GM18951 (cell line): ENCODE measurements around the gene FAM151B.
"Not testable (repeated sequence)": the region's sequence is repeated elsewhere in the genome, so short reads cannot be mapped to it uniquely, and the experiment has no call there.

Source experiments
- POLR2A ChIP-seq: IDR thresholded peaks from 4 replicates; pipeline ENCODE4 v1.6.1; 2011; ENCODE audit warnings: mild to moderate bottlenecking; ENCODE audit not compliant: insufficient read length, insufficient read depth; ENCODE audit errors: extremely low read depth
- in situ Hi-C: fragments of 300-500 bp; cut with MboI; formaldehyde crosslinking; loops from one replicate; pipeline ENCODE4 v1.12.0; 2022; ENCODE audit warnings: low sequenced_read_pairs, mixed read lengths, inconsistent platforms; ENCODE audit not compliant: unreplicated experiment

Gene FAM151B, protein sequence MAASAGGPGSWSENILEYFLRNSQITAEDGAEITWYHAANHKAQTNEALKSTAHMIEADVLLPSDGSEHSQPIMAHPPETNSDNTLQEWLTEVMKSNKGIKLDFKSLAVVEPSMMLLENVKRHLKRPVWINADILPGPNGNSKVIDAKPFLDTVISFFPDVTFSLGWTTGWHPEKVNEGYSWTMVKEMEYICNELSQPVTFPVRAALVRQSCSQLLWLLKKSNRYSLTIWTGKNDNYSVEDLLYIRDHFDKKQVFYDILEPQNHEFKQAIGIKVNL

DNA sequence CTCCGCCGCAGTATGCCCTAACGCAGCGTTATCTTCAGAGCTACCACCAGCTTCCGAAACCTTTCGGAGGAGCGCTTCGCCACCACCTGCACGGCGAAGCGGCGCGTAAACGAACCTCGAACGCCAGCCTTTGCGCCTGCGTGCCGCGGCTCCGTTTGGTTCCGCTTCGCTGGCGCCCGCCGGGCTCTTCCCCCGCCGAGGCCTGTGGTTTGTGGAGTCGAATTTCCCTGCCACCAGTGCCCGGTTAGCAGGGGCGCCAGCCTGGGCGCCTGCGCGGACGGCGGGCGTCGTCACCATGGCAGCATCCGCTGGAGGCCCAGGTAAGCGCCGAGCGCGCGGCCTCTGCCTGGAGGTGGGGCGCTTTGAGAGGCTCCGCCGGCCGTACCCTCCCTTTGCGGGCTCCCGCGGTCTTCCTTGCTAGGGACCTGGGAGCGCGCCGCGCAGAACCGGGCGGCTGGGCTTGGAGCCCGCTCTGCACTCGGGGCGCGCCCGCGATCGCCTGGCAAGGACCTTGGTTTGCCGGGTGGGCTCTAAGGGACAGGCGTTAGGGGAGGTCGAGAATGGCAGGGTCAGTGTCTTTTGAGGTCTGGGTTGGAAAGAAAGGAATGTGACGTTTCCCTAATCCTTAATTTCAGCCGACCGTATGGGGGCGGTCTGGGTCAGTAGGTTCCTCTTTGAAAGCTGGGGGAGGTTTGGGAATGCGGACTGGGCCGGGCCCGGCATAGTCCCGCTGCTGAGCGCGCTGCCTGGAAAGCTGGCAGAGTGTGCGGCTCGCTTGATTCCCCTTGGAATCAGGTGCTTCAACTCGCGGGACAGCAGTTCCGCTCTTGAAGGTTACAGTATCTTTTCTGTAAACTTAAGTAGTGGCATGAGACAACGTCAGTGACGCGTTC, at the start of gene FAM151B:
FAM151B (plus strand) TSS at position 272 of the 893 bp plus-strand sequence; CDS start at position 296, 24 bp downstream.
- TF ChIP-seq POLR2A: peak; percentile 47
- in situ Hi-C loops: no loop called here

DNA sequence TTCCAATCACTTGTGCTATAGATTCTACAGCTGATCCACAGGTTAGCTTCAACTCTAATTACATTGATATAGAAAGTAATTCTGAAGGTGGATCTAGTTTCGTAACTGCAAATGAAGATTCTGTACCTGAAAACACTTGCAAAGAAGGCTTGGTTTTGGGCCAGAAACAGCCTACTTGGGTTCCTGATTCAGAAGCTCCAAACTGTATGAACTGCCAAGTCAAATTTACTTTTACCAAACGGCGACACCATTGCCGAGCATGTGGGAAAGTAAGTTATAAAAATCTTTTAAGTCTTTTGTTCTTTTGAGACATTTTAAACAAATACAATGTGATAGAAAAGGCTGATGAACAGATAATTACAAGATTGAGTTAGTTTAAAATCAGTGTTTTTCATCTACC, 49.2 kb upstream of the FAM151B start:
- in situ Hi-C loops: no loop called here

DNA sequence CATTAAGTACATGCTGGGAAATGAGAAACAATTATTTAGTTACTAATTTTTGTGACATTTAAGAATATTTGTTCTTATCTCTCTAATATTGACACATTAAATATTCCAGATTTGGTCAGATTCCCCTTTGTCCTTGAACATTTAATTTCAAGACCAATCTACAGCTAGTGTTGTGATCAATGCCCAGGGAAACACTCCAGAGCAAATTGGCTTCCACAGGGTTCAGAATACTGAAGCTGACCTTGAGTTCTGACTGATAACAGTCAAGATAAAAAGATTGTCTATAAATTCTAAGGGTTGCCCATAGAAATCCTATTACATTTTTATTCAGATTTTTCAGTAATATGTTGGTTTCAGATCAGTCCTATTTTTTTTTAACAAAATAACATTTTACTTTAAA, 48.7 kb upstream of the FAM151B start:
- TF ChIP-seq POLR2A: no peak
- in situ Hi-C loops: no loop called here

More for the DNA sequence above, 49.2 kb upstream of the FAM151B start:
- no peak for TF ChIP-seq POLR2A

DNA sequence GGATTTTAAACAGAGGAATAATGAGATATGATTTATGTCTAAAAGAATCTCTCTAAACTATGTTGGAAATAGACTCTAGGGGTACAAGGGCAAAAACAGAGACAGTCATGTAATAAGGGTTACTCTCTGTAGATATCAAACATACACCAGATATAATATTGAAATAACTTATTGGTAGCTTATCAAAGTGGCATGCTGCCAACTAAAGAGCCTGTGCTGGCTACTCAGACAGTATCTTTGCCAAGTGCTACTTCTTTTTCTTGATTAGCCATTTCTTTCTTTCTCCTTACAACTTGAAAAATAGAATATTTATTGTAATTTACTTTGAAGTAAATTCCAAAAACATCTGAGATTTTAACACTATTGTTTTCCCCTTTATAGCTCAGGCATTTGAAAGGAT, 45.2 kb upstream of the FAM151B start:
- no peak for TF ChIP-seq POLR2A
- in situ Hi-C loops: no loop called here

DNA sequence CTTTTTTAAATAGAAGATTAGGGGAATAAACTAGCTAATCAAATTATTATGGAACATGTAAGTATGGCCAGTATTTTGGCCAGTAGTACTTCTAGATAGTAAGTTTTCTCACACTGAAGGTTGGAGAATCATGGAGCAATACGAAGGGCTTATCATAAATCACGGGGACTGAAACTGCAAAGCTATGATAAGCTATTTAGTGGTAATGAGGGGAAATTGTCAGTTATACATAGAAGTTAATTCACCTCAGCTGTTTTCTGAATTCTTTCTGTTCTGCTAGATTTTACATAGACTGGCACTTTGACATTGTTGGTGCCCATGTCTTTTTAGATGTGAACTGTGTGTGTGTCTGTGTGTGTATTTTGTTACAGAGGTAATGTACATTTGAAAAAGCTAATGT, 34.5 kb upstream of the FAM151B start:
- no peak for TF ChIP-seq POLR2A
- in situ Hi-C loops: no loop called here

DNA sequence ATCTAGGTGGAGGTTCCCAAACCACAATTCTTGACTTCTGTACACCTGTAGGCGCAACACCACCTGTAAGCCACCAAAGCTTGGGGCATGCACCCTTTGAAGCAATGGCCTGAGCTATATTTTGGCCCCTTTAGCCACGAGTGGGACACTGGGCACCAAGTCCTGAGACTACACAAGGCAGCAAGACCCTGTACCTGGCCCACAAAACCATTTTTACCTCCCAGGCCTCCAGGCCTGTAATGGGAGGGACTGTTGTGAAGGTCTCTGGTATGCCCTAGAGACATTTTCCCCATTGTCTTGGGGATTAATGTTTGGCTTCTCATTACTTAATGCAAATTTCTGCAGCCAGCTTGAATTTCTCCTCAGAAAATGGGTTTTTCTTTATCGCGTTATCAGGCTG, 24.6 kb upstream of the FAM151B start:
- no peak for TF ChIP-seq POLR2A
- in situ Hi-C loops: no loop called here

DNA sequence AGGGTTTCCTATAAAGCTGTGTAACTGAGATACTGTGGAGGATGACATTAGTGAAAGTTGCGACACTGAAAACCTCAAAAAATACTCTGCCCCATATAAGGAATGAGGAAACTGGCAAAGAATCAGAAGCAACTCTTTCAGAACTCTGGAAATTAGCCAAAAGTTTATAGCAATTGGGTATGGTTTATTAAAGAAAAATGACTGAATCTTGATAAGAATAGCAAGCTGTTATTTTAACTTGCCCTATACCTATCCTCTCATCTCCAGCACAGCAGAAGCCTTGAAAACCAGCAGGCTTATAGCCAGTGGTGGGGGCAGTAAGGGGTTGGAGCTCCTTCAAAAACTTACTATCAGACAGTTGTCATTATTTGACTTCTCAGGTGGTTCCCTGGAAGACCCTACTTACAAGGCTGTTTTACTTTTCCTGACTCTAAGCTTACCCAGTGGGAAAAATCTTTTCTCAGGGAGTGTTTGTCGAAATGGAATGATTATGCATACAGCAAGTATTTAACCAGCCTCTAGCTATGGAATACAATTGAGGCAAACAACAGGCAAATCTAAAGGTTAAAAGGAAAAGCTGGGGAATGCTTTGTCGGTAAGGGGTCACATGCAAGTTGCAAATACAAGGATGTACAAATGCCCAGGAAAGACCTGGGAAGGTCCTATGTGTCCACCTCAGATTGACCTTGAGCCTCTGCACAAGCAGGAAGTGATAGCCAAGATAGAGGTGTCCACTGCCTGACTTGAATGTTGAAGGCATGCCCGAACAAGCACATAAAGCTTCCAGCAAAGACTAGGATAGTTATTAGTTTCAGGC, 21.0 kb upstream of the FAM151B start:
- in situ Hi-C loops: no loop called here
- TF ChIP-seq POLR2A: no peak

DNA sequence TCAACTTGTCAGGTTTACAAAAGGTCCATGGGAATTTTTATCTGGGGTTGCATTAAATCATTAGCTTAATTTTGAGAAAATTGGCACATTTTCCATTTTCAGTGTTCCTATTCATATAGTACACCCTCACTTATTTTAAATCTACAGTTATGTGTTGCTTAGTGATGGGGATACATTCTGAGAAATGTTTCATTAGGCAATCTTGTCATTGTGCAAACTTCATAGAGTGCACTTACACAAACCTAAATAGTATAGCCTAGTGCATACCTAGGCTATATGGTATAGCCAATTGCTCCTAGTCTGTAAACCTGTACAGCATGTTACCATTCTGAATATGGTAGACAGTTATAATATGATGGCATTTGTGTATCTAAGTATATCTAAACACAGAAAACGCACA, 19.8 kb upstream of the FAM151B start:
- in situ Hi-C loops: no loop called here
- TF ChIP-seq POLR2A: no peak

DNA sequence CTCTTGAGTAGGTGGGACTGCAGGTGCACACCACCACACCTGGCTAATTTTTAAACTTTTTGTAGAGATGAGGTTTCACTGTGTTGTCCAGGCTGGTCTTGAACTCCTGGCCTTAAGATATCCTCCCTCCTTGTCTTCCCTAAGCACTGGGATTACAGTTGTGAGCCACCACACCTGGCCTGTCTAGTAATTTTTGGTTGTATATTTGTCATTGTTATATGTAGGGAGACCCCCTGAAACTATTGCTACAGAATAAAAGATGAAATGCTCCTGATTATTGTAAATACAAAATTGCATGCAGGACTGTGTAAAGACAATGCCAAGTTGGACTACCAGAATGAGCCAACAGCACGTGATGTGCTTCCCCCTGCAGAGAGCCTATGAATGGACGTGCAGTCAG, 17.3 kb upstream of the FAM151B start:
- in situ Hi-C loops: not testable (repeated sequence)

DNA sequence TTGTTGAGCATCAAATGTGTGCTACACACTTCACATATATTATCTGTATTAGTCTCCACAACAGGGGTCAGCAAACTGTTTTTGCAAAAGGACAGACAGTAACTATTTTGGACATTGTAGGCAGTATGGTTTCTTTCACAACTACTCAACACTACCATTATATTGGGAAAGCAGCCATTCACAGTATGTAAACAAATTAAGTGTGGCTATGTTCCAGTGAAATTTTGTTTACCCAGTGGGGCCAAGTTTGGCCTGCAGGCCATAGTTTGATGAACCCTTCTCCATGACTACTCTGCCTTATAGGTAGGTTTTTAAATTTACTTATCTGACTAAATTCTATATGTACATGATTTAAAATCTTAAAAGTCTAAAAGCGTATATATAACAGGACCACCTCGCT, 13.0 kb upstream of the FAM151B start:
- in situ Hi-C loops: no loop called here
- TF ChIP-seq POLR2A: no peak

DNA sequence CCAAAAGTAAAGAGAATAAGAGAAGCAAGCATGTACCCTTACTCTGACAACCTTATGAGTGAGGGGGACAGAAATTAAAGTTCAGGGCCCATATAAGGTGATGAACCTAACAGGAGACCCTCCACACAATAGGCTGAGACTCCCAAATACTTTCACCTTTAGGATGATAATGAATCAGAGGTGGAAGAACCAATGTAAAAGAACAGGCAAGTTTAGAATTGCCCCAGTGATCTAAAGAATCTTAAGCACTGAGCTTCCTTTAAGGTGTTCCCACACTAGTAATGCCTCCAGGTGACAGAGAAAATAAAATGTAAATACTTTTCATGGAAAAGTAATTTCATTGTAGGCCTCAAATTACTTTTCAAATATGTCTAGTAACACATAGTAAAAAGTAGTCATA, 8.2 kb upstream of the FAM151B start:
- TF ChIP-seq POLR2A: no peak
- in situ Hi-C loops: loop anchor here (5.0 kb wide), 1 partner anchor 193 kb away; no protein-coding TSS in a partner anchor

DNA sequence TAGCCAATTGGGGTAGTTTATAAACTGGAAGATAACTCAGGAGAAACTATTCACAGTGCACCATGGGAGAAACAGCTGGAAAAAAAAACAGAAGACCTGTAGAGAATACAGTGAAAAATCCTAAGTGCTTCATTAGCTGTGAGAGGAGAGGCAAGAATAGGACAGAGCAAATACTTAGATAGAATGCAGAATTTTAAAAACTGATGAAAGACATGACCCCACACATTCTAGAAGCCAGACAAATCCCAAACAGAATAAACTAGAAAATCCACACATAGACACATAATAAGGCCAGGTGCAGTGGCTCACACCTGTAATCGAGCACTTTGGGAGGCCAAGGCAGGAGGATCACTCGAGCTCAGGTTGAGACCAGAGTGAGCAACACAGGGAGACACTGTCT, 7.5 kb upstream of the FAM151B start:
- in situ Hi-C loops: loop anchor here (5.0 kb wide), 1 partner anchor 192 kb away; no protein-coding TSS in a partner anchor
- no peak for TF ChIP-seq POLR2A
